Endothelial cell of umbilical vein (primary cell): ENCODE measurements around the gene CDH20. TPM values are rescaled to one million over a fixed set of nuclear protein-coding genes. Genes with fewer than 3 reads are reported as not detected.
A peak's percentile ranks its signal among the peaks of the same experiment; 100 is the strongest.

Experiments
- BruUV-seq: library from RNA; stranded (reverse); fragments of 400-500 nt; replicated peaks from 2 replicates; lab custom pipeline; 2021; lab: Mats Ljungman, UMichigan
- CTCF ChIA-PET: fragments of 300-600, 350-600 bp; sonication (Branson Sonifier 250); formaldehyde crosslinking; loops from one replicate; lab custom pipeline; 2021; ENCODE audit warnings: antibody characterized with exemption, inconsistent platforms; lab: Charles Lee
- POLR2A ChIA-PET: fragments of 300-600, 350-600 bp; sonication (Branson Sonifier 250); formaldehyde crosslinking; loops from one replicate; lab custom pipeline; 2021; ENCODE audit warnings: antibody characterized with exemption, inconsistent platforms; lab: Charles Lee
- DNase-seq: peaks from one replicate; pipeline ENCODE4 v3.0.0-alpha.2; 2011; ENCODE audit warnings: low read depth, low spot score
- FAIRE-seq: peaks from 2 replicates; lab custom pipeline; 2011; peaks lifted over from hg19 to GRCh38; lab: Jason Lieb, UNC
- H2AFZ ChIP-seq: 2 replicates; pipeline ENCODE4 v1.6.0; 2012; ENCODE audit warnings: low read depth, low read length, control low read depth, inconsistent platforms
- H3K27ac ChIP-seq: 2 replicates; pipeline ENCODE4 v1.5.1; 2011; ENCODE audit warnings: low read depth, mild to moderate bottlenecking, control low read depth, low read length, moderate library complexity; ENCODE audit not compliant: insufficient read depth
- H3K27me3 ChIP-seq, 2 experiments: 2 replicates each; pipeline versions ENCODE4 v1.6.0 to v1.6.1; 2011; ENCODE audit warnings: low read length in 2 of 2, mixed read lengths in 1 of 2; ENCODE audit not compliant: control insufficient read depth in 2 of 2, insufficient read depth in 2 of 2
- H3K36me3 ChIP-seq, 2 experiments: 2 replicates in 1 of 2; 3 replicates in 1 of 2; pipeline ENCODE4 v1.5.1; 2011; ENCODE audit warnings: low read length in 2 of 2, mild to moderate bottlenecking in 1 of 2, moderate library complexity in 1 of 2; ENCODE audit not compliant: control insufficient read depth in 2 of 2, insufficient read depth in 2 of 2; ENCODE audit errors: extremely low read depth in 1 of 2
- H3K4me1 ChIP-seq: 3 replicates; pipeline ENCODE4 v1.5.1; 2011; ENCODE audit warnings: mild to moderate bottlenecking, low read length; ENCODE audit not compliant: control insufficient read depth, insufficient read depth; ENCODE audit errors: extremely low read depth
- H3K4me2 ChIP-seq: 2 replicates; pipeline ENCODE4 v1.6.1; 2011; ENCODE audit warnings: low read length, control low read depth, mixed read lengths; ENCODE audit not compliant: insufficient read depth
- H3K4me3 ChIP-seq, 3 experiments: fragments of 200-600 bp in 1 of 3; sonication (generic), shearing (Covaris generic) in 1 of 3; replicated peaks in 1 of 3; 2 replicates each; pipeline ENCODE4 v1.5.1; 2011 to 2016; ENCODE audit warnings: control low read depth in 3 of 3, low read length in 3 of 3, mild to moderate bottlenecking in 2 of 3, inconsistent platforms in 1 of 3, low read depth in 1 of 3, moderate library complexity in 1 of 3; ENCODE audit not compliant: insufficient read depth in 1 of 3
- H3K79me2 ChIP-seq: 2 replicates; pipeline ENCODE4 v1.6.0; 2012; ENCODE audit warnings: low read length, inconsistent platforms; ENCODE audit not compliant: control insufficient read depth, insufficient read depth
- H3K9ac ChIP-seq: replicated peaks from 2 replicates; pipeline ENCODE3; 2011; ENCODE audit warnings: low read length, control low read depth; ENCODE audit not compliant: insufficient read depth; ENCODE audit errors: extremely low read depth
- H3K9me1 ChIP-seq: replicated peaks from 3 replicates; pipeline ENCODE4 v1.6.0; 2011; ENCODE audit warnings: mild to moderate bottlenecking, low read length; ENCODE audit not compliant: control insufficient read depth, insufficient read depth; ENCODE audit errors: extremely low read depth
- H3K9me3 ChIP-seq: replicated peaks from 2 replicates; pipeline ENCODE4 v1.5.1; 2012; ENCODE audit warnings: low read length, inconsistent platforms; ENCODE audit not compliant: control insufficient read depth, insufficient read depth
- H4K20me1 ChIP-seq: replicated peaks from 2 replicates; pipeline ENCODE3; 2011; ENCODE audit warnings: mild to moderate bottlenecking, low read length; ENCODE audit not compliant: control insufficient read depth, insufficient read depth; ENCODE audit errors: extremely low read depth
- EZH2 ChIP-seq: IDR thresholded peaks from 2 replicates; pipeline ENCODE4 v1.6.1; 2012; ENCODE audit warnings: borderline replicate concordance, low read depth, mild to moderate bottlenecking, moderate library complexity, low read length, inconsistent platforms; ENCODE audit not compliant: severe bottlenecking
- FOS ChIP-seq: IDR thresholded peaks from 2 replicates; pipeline ENCODE4 v1.6.1; 2011; ENCODE audit warnings: mild to moderate bottlenecking, low read length, moderate library complexity, borderline replicate concordance; ENCODE audit not compliant: insufficient read depth
- GATA2 ChIP-seq: IDR thresholded peaks from 2 replicates; pipeline ENCODE4 v1.7.0; 2011; ENCODE audit warnings: low read depth, mild to moderate bottlenecking, moderate library complexity, mixed read lengths, low read length; ENCODE audit not compliant: insufficient read length, insufficient read depth
- JUN ChIP-seq: IDR thresholded peaks from 2 replicates; pipeline ENCODE4 v1.6.1; 2011; ENCODE audit warnings: borderline replicate concordance, low read depth; ENCODE audit not compliant: insufficient read length, insufficient read depth
- MYC ChIP-seq: IDR thresholded peaks from one replicate; pipeline ENCODE4 v1.6.1; 2011; ENCODE audit warnings: mild to moderate bottlenecking, low read depth, low read length
- POLR2A ChIP-seq: IDR thresholded peaks from 2 replicates; pipeline ENCODE4 v1.6.1; 2012; ENCODE audit warnings: low read depth, mild to moderate bottlenecking, control low read depth, low read length
- POLR2AphosphoS5 ChIP-seq: IDR thresholded peaks from 2 replicates; pipeline ENCODE4 v1.6.1; 2012; ENCODE audit warnings: low read depth, mild to moderate bottlenecking, control low read depth, low read length, moderate library complexity; ENCODE audit not compliant: insufficient read depth
- dilution Hi-C: fragments of 300-500 bp; cut with MboI; formaldehyde crosslinking; loops from one replicate; pipeline ENCODE4 v1.15.0; 2019; ENCODE audit warnings: low sequenced_read_pairs; ENCODE audit not compliant: extremely low pct_ligation_motif_present
- intact Hi-C: fragments of 100-400 bp; cut with micrococcal nuclease; formaldehyde crosslinking; loops from one replicate; pipeline ENCODE4 v1.10.0; 2022
- polyA plus RNA-seq, 4 experiments: library from polyadenylated mRNA; depleted of rRNA in 3 of 4; stranded (reverse) in 3 of 4; unstranded in 1 of 4; fragments of >200 nt; gene quantifications; 2 replicates each; pipeline versions ENCODE4 v1.2.1 to v1.2.3, GENCODE V29; 2011 to 2012; ENCODE audit warnings: missing spikeins in 1 of 4
- total RNA-seq: library from RNA; stranded (reverse); gene quantifications from 2 replicates; pipeline ENCODE4 v1.2.3, GENCODE V29; 2021
- TF ChIP-seq, protein P1 (sequence below), 2 donors: IDR thresholded peaks; 1 replicate in 1 of 2; 2 replicates in 1 of 2; pipeline ENCODE4 v1.5.1; 2011; ENCODE audit warnings: low read length in 2 of 2, mild to moderate bottlenecking in 2 of 2, moderate library complexity in 2 of 2, control low read depth in 1 of 2, inconsistent platforms in 1 of 2, low read depth in 1 of 2; ENCODE audit not compliant: insufficient read depth in 1 of 2; ENCODE audit errors: extremely low read depth in 1 of 2
- TF ChIP-seq, protein P2 (sequence below): IDR thresholded peaks from 2 replicates; pipeline ENCODE4 v1.6.1; 2011; ENCODE audit not compliant: insufficient read depth, insufficient read length

CDH20 gene
- total and polyA plus RNA-seq, 2 donors (not counting 3 experiments of a cell fraction or from before 2014, with no cell fraction given) = not detected

DNA sequence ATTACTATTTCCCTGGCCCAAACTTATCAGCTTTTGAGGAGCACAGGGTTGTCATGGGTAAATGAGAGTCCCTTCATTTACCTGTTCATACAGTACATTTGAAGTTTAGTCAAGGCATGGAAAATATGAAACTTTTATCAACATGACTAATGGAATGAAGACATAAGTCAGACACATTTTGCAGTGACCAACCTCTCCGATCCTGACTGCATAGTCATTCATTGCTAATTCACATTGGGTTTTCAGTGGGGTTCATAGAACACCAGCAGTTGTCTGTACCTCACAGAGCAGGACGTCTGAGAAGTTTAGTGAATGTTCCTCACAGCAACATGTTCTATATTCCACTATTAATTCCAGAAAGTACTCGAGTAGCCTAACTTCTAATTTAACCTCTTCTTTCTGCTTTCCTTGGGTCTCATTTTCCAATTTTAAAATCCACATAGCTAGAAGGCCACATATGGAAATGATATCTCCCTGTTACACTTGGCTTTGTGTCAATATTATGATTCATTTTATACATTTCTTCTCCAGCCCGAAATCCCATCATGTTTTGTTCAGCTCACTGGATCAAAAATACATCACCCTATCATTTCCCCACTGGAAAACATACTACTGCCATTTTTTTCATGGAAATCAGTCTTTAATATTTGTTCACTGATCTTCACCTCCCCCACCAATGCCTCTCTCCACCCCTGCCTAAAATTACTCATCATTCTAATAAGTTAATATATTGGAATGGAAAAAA, 65.9 kb downstream of the CDH20 start:
- H3K4me3 ChIP-seq = no peak overlapping the region
- H3K79me2 ChIP-seq = no peaks in the 10 kb centered on the region
- FAIRE-seq (peak; percentile 38), DNase-seq (peak; percentile 25)
- TF ChIP-seq FOS (peak; percentile 3), MYC (no peak)
- H3K27me3 ChIP-seq = no peaks in the 10 kb centered on the region
- no peak overlapping the region for H2AFZ ChIP-seq
- no peaks in the 10 kb centered on the region for H3K9me3 ChIP-seq
- ChIA-PET POLR2A (no interaction called here), CTCF (interaction anchor here (0.8 to 1.0 kb wide), 2 partner anchors 11 to 77 kb away, joined by 3 read pairs; no protein-coding TSS in a partner anchor)
- H3K27ac ChIP-seq = no peak overlapping the region
- intact Hi-C loops (no loop called here), dilution Hi-C loops (no loop called here)
- H4K20me1 ChIP-seq = no peaks in the 10 kb centered on the region
- H3K36me3 ChIP-seq = no peaks in the 10 kb centered on the region
- no TSS peak for BruUV-seq
- H3K4me2 ChIP-seq = peak overlapping the region; percentile 45
- H3K4me1 ChIP-seq = peaks cover 22% of the 10 kb centered on the region
- H3K9ac ChIP-seq = no peak overlapping the region
- H3K9me1 ChIP-seq = no peaks in the 10 kb centered on the region

DNA sequence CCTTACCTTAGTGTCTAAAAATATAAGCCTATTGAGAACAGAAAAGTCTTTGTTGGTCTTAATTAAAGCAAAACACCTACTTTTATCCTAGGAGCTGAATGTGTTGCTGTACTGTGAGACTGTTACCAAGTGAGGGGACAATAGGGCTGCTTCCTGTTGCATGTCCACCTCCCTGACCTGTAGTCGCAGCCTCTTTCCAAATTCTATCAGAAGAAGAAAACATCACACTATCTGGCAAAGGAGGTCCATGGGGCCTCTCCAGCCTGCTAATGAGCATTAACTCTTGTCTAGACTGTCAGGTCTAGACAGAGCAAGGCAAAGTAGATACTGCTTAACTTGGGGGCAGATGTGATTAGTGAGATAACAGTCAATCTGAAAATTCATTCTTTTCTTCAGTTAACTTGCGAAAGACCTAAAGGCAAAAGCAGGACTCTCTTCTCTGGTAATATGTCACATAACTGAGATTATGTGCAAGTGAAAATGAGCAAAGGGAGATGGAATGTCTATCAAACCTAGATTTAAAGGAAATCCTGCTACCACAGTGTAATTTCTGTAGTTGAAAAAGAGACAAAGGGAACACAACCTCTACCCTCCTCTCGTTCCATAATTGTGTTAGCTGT, 66.9 kb downstream of the CDH20 start:
- BruUV-seq = no TSS peak

More for the DNA sequence above, 66.9 kb downstream of the CDH20 start:
- ChIA-PET CTCF (interaction anchor here (0.7 to 1.0 kb wide), 2 partner anchors 10 to 78 kb away, joined by 3 read pairs; no protein-coding TSS in a partner anchor), POLR2A (no interaction called here)
- Histone ChIP-seq H3K79me2 (no peaks in the 10 kb centered on the region), H3K4me2 (peak overlapping the region; percentile 45), H3K9me3 (no peaks in the 10 kb centered on the region), H4K20me1 (no peaks in the 10 kb centered on the region), H3K4me3 (no peak overlapping the region), H3K4me1 (peaks cover 22% of the 10 kb centered on the region), H3K9ac (no peak overlapping the region), H2AFZ (no peak overlapping the region), H3K27ac (peak overlapping the region; percentile 60), H3K9me1 (no peaks in the 10 kb centered on the region), H3K27me3 (no peaks in the 10 kb centered on the region), H3K36me3 (no peaks in the 10 kb centered on the region)
- TF ChIP-seq MYC (no peak), POLR2A (no peak), JUN (no peak), EZH2 (no peak), FOS (no peak), GATA2 (no peak), POLR2AphosphoS5 (no peak)
- TF ChIP-seq, protein P1, sequence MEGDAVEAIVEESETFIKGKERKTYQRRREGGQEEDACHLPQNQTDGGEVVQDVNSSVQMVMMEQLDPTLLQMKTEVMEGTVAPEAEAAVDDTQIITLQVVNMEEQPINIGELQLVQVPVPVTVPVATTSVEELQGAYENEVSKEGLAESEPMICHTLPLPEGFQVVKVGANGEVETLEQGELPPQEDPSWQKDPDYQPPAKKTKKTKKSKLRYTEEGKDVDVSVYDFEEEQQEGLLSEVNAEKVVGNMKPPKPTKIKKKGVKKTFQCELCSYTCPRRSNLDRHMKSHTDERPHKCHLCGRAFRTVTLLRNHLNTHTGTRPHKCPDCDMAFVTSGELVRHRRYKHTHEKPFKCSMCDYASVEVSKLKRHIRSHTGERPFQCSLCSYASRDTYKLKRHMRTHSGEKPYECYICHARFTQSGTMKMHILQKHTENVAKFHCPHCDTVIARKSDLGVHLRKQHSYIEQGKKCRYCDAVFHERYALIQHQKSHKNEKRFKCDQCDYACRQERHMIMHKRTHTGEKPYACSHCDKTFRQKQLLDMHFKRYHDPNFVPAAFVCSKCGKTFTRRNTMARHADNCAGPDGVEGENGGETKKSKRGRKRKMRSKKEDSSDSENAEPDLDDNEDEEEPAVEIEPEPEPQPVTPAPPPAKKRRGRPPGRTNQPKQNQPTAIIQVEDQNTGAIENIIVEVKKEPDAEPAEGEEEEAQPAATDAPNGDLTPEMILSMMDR (IDR thresholded peaks at IDR 0.05; ENCODE audit: extremely low read depth in 1 of 2, insufficient read depth in 1 of 2, low read depth in 1 of 2, low read length in 2 of 2) = no peak
- TF ChIP-seq, protein P2, sequence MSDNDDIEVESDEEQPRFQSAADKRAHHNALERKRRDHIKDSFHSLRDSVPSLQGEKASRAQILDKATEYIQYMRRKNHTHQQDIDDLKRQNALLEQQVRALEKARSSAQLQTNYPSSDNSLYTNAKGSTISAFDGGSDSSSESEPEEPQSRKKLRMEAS = no peak
- DNase-seq (peak; percentile 36), FAIRE-seq (no peak)
- intact Hi-C loops (no loop called here), dilution Hi-C loops (no loop called here)
